ENCODE results near the gene PRICKLE1.
"Not testable (repeated sequence)": the region's sequence is repeated elsewhere in the genome, so short reads cannot be mapped to it uniquely, and the experiment has no call there.

PRICKLE1 gene

DNA sequence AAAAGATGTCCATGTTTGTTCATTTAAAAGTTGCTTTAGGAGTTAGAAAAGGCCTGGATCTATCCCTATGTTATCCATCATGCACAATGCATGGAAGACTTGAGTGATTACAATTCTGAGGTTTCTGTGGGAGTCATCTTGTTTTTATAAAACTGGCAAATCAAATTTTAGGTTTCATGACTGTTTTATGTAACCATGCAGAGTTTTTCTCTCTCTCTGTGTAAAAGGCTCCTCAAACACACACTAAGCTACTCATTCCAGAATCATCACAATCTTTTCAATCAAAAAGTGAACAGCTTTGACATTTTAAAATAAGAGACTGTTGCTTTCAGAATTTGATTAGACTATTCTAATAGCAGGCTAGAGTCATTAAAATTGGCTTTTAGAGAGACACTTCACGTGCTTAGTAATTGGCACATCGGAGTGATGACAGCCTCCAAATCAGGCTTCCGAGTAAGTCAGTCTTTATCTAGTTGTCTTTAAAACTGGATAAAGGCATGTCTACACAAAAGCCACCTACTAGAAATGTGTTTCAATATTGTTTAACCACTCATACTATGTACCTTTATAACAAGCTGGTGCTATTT lies 31.9 kb downstream of the PRICKLE1 start:
- Histone ChIP-seq H3K9me3 (no peaks in the 10 kb centered on the region), H3K27me3 (no peaks in the 10 kb centered on the region), H3K27ac (no peak overlapping the region), H3K36me3 (no peaks in the 10 kb centered on the region), H3K4me1 (ENCODE audit: control insufficient read depth in 1 of 2, insufficient read depth in 1 of 2, low read depth in 1 of 2, low read length in 1 of 2) (no peaks in the 10 kb centered on the region), H3K4me3 (ENCODE audit: low read depth in 1 of 2, low read length in 1 of 2) (no peak overlapping the region)
- TF ChIP-seq, protein P1, sequence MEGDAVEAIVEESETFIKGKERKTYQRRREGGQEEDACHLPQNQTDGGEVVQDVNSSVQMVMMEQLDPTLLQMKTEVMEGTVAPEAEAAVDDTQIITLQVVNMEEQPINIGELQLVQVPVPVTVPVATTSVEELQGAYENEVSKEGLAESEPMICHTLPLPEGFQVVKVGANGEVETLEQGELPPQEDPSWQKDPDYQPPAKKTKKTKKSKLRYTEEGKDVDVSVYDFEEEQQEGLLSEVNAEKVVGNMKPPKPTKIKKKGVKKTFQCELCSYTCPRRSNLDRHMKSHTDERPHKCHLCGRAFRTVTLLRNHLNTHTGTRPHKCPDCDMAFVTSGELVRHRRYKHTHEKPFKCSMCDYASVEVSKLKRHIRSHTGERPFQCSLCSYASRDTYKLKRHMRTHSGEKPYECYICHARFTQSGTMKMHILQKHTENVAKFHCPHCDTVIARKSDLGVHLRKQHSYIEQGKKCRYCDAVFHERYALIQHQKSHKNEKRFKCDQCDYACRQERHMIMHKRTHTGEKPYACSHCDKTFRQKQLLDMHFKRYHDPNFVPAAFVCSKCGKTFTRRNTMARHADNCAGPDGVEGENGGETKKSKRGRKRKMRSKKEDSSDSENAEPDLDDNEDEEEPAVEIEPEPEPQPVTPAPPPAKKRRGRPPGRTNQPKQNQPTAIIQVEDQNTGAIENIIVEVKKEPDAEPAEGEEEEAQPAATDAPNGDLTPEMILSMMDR (IDR thresholded peaks at IDR 0.05): no peak

DNA sequence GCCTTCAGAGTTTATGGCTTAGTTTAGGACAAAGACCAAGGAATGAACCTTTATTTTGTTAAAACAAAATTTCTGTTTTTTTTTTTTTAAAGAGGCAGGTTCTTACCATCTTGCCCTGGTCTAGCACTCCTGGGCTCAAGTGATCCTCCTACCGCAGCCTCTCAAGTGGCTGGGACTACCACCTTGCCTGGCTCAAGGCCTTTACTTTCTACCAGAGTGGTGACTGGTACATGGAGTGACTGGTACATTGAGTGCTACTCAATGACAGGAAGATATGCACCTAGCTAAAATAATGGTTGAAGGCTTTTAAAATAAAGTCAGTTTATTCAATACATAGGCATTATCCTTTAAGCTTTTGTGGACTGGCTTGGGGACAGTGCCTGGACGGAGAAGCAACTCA lies 32.6 kb downstream of the PRICKLE1 start:
- TF ChIP-seq, protein P1 (IDR thresholded peaks at IDR 0.05): no peak
- no peak overlapping the region for H3K27ac ChIP-seq
- no peaks in the 10 kb centered on the region for H3K36me3 ChIP-seq
- no peaks in the 10 kb centered on the region for H3K4me1 ChIP-seq (ENCODE audit: control insufficient read depth in 1 of 2, insufficient read depth in 1 of 2, low read depth in 1 of 2, low read length in 1 of 2)
- no peak overlapping the region for H3K4me3 ChIP-seq (ENCODE audit: low read depth in 1 of 2, low read length in 1 of 2)
- H3K27me3 ChIP-seq: no peaks in the 10 kb centered on the region
- no peaks in the 10 kb centered on the region for H3K9me3 ChIP-seq

DNA sequence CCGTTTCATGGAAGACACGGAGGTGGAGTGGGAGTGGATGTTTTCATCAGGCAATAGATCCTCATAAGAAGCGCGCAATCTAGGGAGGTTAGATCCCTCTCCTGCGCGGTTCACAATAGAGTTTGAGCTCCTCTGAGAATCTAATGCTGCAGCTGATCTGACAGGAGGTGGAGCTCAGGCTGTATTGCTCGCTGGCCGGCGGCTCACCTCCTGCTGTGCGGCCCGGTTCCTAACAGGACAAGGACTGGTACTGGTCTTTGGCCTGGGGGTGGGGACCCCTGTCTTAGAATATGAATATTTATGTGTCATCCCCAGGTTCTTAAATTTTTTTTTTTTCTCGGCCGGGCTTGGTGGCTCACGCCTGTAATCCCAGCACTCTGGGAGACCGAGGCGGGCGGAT lies 36.7 kb downstream of the PRICKLE1 start:
- peaks cover 6% of the 10 kb centered on the region for H3K27me3 ChIP-seq
- no peaks in the 10 kb centered on the region for H3K4me1 ChIP-seq (ENCODE audit: control insufficient read depth in 1 of 2, insufficient read depth in 1 of 2, low read depth in 1 of 2, low read length in 1 of 2)
- no peak overlapping the region for H3K27ac ChIP-seq
- H3K36me3 ChIP-seq: no peaks in the 10 kb centered on the region
- TF ChIP-seq, protein P1 (IDR thresholded peaks at IDR 0.05): no peak
- H3K4me3 ChIP-seq (ENCODE audit: low read depth in 1 of 2, low read length in 1 of 2): no peak overlapping the region
- H3K9me3 ChIP-seq: no peaks in the 10 kb centered on the region

- TF ChIP-seq, protein P1 (IDR thresholded peaks at IDR 0.05): no peak
- no peak overlapping the region for H3K27ac ChIP-seq
- H3K4me1 ChIP-seq (ENCODE audit: control insufficient read depth in 1 of 2, insufficient read depth in 1 of 2, low read depth in 1 of 2, low read length in 1 of 2): no peaks in the 10 kb centered on the region
- peaks cover 6% of the 10 kb centered on the region for H3K27me3 ChIP-seq
- no peaks in the 10 kb centered on the region for H3K36me3 ChIP-seq
- H3K9me3 ChIP-seq: no peaks in the 10 kb centered on the region
- H3K4me3 ChIP-seq (ENCODE audit: low read depth in 1 of 2, low read length in 1 of 2): no peak overlapping the region
Measured at GRCh38 chr12:42550800-42551199, 38.7 kb downstream of the PRICKLE1 start.

- Histone ChIP-seq H3K4me1 (ENCODE audit: control insufficient read depth in 1 of 2, insufficient read depth in 1 of 2, low read depth in 1 of 2, low read length in 1 of 2) (no peaks in the 10 kb centered on the region), H3K27me3 (peaks cover 6% of the 10 kb centered on the region), H3K4me3 (ENCODE audit: low read depth in 1 of 2, low read length in 1 of 2) (no peak overlapping the region), H3K36me3 (no peaks in the 10 kb centered on the region), H3K27ac (no peak overlapping the region), H3K9me3 (no peaks in the 10 kb centered on the region)
- TF ChIP-seq, protein P1 (IDR thresholded peaks at IDR 0.05): no peak
Measured at GRCh38 chr12:42546709-42547108, 42.8 kb downstream of the PRICKLE1 start.

- H3K4me3 ChIP-seq (ENCODE audit: low read depth in 1 of 2, low read length in 1 of 2): no peak overlapping the region
- no peaks in the 10 kb centered on the region for H3K36me3 ChIP-seq
- no peak overlapping the region for H3K27ac ChIP-seq
- no peaks in the 10 kb centered on the region for H3K27me3 ChIP-seq
- no peaks in the 10 kb centered on the region for H3K4me1 ChIP-seq (ENCODE audit: control insufficient read depth in 1 of 2, insufficient read depth in 1 of 2, low read depth in 1 of 2, low read length in 1 of 2)
- TF ChIP-seq, protein P1 (IDR thresholded peaks at IDR 0.05): no peak
- H3K9me3 ChIP-seq: no peaks in the 10 kb centered on the region
Measured at GRCh38 chr12:42541965-42542364, 47.6 kb downstream of the PRICKLE1 start.

GRCh38 chr12:42541308-42541707 lies 48.2 kb downstream of the PRICKLE1 start:
- H3K9me3 ChIP-seq; H3K36me3 ChIP-seq; H3K27ac ChIP-seq; H3K4me3 ChIP-seq (ENCODE audit: low read depth in 1 of 2, low read length in 1 of 2); H3K4me1 ChIP-seq (ENCODE audit: control insufficient read depth in 1 of 2, insufficient read depth in 1 of 2, low read depth in 1 of 2, low read length in 1 of 2); H3K27me3 ChIP-seq: not testable (repeated sequence)
